ENCODE data around the gene CGB2. TPM values are rescaled to one million over a fixed set of nuclear protein-coding genes. Genes with fewer than 3 reads are reported as not detected.

Gene CGB2
- total and polyA plus RNA-seq, 2 of the 13 experiments (the other 11 are each of a cell fraction or from before 2014, with no cell fraction given) = not detected

DNA sequence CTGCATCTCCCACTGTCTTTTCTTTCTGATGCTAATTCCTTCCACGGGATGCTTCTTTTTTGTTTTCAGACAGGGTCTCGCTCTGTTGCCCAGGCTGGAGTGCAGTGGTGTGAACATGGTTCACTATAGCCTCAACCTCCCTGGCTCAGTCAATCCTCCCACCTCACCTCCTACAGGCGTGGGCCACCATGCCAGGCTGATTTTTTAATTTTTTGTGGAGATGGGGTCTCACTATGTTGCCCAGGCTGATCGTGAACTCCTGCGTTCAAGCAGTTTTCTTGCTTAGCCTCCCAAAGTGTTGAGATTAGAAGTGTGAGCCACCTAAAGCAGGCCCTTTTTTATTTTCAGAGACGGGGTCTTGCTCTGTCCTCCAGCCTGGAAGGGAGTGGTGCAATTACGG is 43.4 kb upstream of the CGB2 start (continued):
- TF ChIP-seq, protein P1, sequence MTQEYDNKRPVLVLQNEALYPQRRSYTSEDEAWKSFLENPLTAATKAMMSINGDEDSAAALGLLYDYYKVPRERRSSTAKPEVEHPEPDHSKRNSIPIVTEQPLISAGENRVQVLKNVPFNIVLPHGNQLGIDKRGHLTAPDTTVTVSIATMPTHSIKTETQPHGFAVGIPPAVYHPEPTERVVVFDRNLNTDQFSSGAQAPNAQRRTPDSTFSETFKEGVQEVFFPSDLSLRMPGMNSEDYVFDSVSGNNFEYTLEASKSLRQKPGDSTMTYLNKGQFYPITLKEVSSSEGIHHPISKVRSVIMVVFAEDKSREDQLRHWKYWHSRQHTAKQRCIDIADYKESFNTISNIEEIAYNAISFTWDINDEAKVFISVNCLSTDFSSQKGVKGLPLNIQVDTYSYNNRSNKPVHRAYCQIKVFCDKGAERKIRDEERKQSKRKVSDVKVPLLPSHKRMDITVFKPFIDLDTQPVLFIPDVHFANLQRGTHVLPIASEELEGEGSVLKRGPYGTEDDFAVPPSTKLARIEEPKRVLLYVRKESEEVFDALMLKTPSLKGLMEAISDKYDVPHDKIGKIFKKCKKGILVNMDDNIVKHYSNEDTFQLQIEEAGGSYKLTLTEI (CRISPR knock-in tag; conservative IDR thresholded peaks at IDR 0.05) = no peak
- TF ChIP-seq, protein P2, sequence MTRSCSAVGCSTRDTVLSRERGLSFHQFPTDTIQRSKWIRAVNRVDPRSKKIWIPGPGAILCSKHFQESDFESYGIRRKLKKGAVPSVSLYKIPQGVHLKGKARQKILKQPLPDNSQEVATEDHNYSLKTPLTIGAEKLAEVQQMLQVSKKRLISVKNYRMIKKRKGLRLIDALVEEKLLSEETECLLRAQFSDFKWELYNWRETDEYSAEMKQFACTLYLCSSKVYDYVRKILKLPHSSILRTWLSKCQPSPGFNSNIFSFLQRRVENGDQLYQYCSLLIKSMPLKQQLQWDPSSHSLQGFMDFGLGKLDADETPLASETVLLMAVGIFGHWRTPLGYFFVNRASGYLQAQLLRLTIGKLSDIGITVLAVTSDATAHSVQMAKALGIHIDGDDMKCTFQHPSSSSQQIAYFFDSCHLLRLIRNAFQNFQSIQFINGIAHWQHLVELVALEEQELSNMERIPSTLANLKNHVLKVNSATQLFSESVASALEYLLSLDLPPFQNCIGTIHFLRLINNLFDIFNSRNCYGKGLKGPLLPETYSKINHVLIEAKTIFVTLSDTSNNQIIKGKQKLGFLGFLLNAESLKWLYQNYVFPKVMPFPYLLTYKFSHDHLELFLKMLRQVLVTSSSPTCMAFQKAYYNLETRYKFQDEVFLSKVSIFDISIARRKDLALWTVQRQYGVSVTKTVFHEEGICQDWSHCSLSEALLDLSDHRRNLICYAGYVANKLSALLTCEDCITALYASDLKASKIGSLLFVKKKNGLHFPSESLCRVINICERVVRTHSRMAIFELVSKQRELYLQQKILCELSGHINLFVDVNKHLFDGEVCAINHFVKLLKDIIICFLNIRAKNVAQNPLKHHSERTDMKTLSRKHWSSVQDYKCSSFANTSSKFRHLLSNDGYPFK (CRISPR knock-in tag; IDR thresholded peaks at IDR 0.05; ENCODE audit: borderline replicate concordance) = no peak

- no TSS peak for BruUV-seq (replicated peaks)
- Histone ChIP-seq H2AFZ (ENCODE audit: low read length) (no peak overlapping the region), H3K27ac (ENCODE audit: extremely low read length, insufficient read depth, low read length) (no peak overlapping the region), H3K4me3 (replicated peaks in 1 of 3; ENCODE audit: insufficient read depth in 1 of 3, low read depth in 2 of 3, low read length in 3 of 3) (no peak overlapping the region), H3K9me3 (ENCODE audit: low read length) (no peaks in the 10 kb centered on the region), H3K4me2 (ENCODE audit: low read depth, low read length) (no peak overlapping the region), H3K79me2 (ENCODE audit: insufficient read depth, low read length) (peaks cover 28% of the 10 kb centered on the region), H4K20me1 (ENCODE audit: insufficient read depth, low read length) (no peaks in the 10 kb centered on the region), H3K27me3 (ENCODE audit: control insufficient read depth in 1 of 2, insufficient read depth in 2 of 2, low read length in 2 of 2) (no peaks in the 10 kb centered on the region; a peak in 1 of 5 replicates), H3K4me1 (ENCODE audit: insufficient read depth, low read length) (peaks cover 23% of the 10 kb centered on the region), H3K36me3 (replicated peaks in 1 of 2; ENCODE audit: control insufficient read depth in 1 of 2, insufficient read depth in 2 of 2, low read length in 2 of 2) (peaks cover 13 to 39% of the 10 kb centered on the region in 2 experiments; a peak in 4 of 5 replicates), H3K9ac (ENCODE audit: insufficient read depth, low read depth, low read length) (no peak overlapping the region)
- no peak for FAIRE-seq
- DNase-seq (ENCODE audit: low spot score) = no peak
- no peak for ATAC-seq
- in situ Hi-C loops (cut with HindIII; ENCODE audit: extremely low pct_ligation_motif_present, low pct_unique_long_range_greater_than_20kb) (no loop called here), intact Hi-C loops (cut with micrococcal nuclease; ENCODE audit: unreplicated experiment) (no loop called here)
- TF ChIP-seq RFX1 (IDR thresholded peaks at IDR 0.05) = no peak
- TF ChIP-seq NFRKB (IDR thresholded peaks at IDR 0.05) = no peak
- TF ChIP-seq ZMAT3 (CRISPR knock-in tag; conservative IDR thresholded peaks at IDR 0.05) = no peak
- no peak for TF ChIP-seq PHF5A (CRISPR knock-in tag; IDR thresholded peaks at IDR 0.05; ENCODE audit: low read depth, unreplicated experiment)
- TF ChIP-seq CCAR2 (optimal IDR thresholded peaks at IDR 0.05; ENCODE audit: low read depth, low read length) = no peak
- no peak for TF ChIP-seq ZIK1 (CRISPR knock-in tag; IDR thresholded peaks at IDR 0.05; ENCODE audit: borderline replicate concordance, low read depth)
- no peak for TF ChIP-seq SIN3B (IDR thresholded peaks at IDR 0.05; ENCODE audit: low read length)
- no peak for TF ChIP-seq SMAD3 (CRISPR knock-in tag; IDR thresholded peaks at IDR 0.05)
- TF ChIP-seq MNT (IDR thresholded peaks at IDR 0.05) = no peak
- TF ChIP-seq ZNF615 (CRISPR knock-in tag; IDR thresholded peaks at IDR 0.05; ENCODE audit: borderline replicate concordance) = no peak
- TF ChIP-seq, protein P3, sequence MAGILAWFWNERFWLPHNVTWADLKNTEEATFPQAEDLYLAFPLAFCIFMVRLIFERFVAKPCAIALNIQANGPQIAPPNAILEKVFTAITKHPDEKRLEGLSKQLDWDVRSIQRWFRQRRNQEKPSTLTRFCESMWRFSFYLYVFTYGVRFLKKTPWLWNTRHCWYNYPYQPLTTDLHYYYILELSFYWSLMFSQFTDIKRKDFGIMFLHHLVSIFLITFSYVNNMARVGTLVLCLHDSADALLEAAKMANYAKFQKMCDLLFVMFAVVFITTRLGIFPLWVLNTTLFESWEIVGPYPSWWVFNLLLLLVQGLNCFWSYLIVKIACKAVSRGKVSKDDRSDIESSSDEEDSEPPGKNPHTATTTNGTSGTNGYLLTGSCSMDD (CRISPR knock-in tag; IDR thresholded peaks at IDR 0.05) = no peak
- no peak for TF ChIP-seq ZNF772 (CRISPR knock-in tag; IDR thresholded peaks at IDR 0.05)
- TF ChIP-seq ZNF660 (CRISPR knock-in tag; IDR thresholded peaks at IDR 0.05; ENCODE audit: borderline replicate concordance, low read depth) = no peak
- no peak for TF ChIP-seq CHD4 (IDR thresholded peaks at IDR 0.05; ENCODE audit: borderline replicate concordance, low read length)
- no peak for TF ChIP-seq MXI1 (IDR thresholded peaks at IDR 0.05; ENCODE audit: borderline replicate concordance, low read depth, low read length)
- WGBS (ENCODE audit: low lambda C conversion rate) = 94% methylated on average over 9 of the region's 9 CpGs
- ChIA-PET POLR2A (interaction anchor here (0.6 kb wide), 1 partner anchor 164 kb away, joined by 3 read pairs; no protein-coding TSS in a partner anchor), CTCF (ENCODE audit: low intra/inter-chr PET ratio, low total read pairs) (no interaction called here)
Measured at GRCh38 chr19:48988860-48989259, 42.8 kb upstream of the CGB2 start.
